SK-N-SH treated with all-trans-retinoic acid at 6 μM for 48 hours (cell line): ENCODE data around the gene FOXE3.

Source experiments
- GLIS3 ChIP-seq: fragments of 250-450 bp; sonication (Bioruptor Pico); IDR thresholded peaks from 2 replicates; pipeline ENCODE4 v1.5.0; 2020; ENCODE audit warnings: mild to moderate bottlenecking, moderate library complexity
- PPARA ChIP-seq: fragments of 250-450 bp; sonication (Bioruptor Pico); IDR thresholded peaks from 2 replicates; pipeline ENCODE4 v1.5.0; 2020; ENCODE audit warnings: mild to moderate bottlenecking, borderline replicate concordance
- TOX ChIP-seq: fragments of 250-450 bp; sonication (Bioruptor Pico); IDR thresholded peaks from 2 replicates; pipeline ENCODE4 v1.8.0; 2021; ENCODE audit warnings: mild to moderate bottlenecking, moderate library complexity, borderline replicate concordance
- ZNF70 ChIP-seq: fragments of 450-650 bp; formaldehyde crosslinking; IDR thresholded peaks from 2 replicates; pipeline ENCODE4 v1.5.0; 2020; ENCODE audit warnings: mild to moderate bottlenecking, moderate library complexity
- TF ChIP-seq, protein P1 (sequence below): fragments of 250-450 bp; sonication (Bioruptor Pico); IDR thresholded peaks from 2 replicates; pipeline ENCODE4 v1.8.0; 2020; ENCODE audit warnings: mild to moderate bottlenecking, moderate library complexity, borderline replicate concordance
- TF ChIP-seq, protein P2 (sequence below): fragments of 250-450 bp; sonication (Bioruptor Pico); IDR thresholded peaks from 2 replicates; pipeline ENCODE4 v1.8.0; 2021; ENCODE audit warnings: low read depth, mild to moderate bottlenecking, moderate library complexity, borderline replicate concordance

DNA sequence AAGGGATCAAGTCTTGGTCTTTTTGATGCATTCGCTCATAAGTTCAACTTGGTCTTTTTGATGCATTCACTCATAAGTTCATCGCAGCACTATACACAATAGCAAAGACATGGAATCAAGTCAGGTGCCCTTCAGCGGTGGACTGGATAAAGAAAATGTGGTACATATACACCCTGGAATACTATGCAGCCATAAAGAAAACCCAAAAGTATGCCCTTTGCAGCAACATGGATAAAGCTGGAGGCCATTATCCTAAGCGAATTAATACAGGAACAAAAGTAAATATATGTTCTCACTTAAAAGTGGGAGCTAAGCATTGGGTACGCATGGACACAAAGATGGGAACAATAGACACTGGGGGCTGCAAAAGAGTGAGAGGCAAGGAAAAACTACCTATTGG, 29.8 kb upstream of the FOXE3 start:
- no peak for TF ChIP-seq GLIS3
- TF ChIP-seq, protein P1, sequence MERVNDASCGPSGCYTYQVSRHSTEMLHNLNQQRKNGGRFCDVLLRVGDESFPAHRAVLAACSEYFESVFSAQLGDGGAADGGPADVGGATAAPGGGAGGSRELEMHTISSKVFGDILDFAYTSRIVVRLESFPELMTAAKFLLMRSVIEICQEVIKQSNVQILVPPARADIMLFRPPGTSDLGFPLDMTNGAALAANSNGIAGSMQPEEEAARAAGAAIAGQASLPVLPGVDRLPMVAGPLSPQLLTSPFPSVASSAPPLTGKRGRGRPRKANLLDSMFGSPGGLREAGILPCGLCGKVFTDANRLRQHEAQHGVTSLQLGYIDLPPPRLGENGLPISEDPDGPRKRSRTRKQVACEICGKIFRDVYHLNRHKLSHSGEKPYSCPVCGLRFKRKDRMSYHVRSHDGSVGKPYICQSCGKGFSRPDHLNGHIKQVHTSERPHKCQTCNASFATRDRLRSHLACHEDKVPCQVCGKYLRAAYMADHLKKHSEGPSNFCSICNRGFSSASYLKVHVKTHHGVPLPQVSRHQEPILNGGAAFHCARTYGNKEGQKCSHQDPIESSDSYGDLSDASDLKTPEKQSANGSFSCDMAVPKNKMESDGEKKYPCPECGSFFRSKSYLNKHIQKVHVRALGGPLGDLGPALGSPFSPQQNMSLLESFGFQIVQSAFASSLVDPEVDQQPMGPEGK (CRISPR knock-in tag): no peak
- no peak for TF ChIP-seq TOX (CRISPR knock-in tag)
- TF ChIP-seq ZNF70 (CRISPR knock-in tag): no peak
- TF ChIP-seq PPARA (CRISPR knock-in tag): no peak
- TF ChIP-seq, protein P2, sequence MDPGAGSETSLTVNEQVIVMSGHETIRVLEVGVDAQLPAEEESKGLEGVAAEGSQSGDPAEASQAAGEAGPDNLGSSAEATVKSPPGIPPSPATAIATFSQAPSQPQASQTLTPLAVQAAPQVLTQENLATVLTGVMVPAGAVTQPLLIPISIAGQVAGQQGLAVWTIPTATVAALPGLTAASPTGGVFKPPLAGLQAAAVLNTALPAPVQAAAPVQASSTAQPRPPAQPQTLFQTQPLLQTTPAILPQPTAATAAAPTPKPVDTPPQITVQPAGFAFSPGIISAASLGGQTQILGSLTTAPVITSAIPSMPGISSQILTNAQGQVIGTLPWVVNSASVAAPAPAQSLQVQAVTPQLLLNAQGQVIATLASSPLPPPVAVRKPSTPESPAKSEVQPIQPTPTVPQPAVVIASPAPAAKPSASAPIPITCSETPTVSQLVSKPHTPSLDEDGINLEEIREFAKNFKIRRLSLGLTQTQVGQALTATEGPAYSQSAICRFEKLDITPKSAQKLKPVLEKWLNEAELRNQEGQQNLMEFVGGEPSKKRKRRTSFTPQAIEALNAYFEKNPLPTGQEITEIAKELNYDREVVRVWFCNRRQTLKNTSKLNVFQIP: no peak
